ENCODE results near the gene MTFP1. TPM values are rescaled to one million over a fixed set of nuclear protein-coding genes. Genes with fewer than 3 reads are reported as not detected.

Gene MTFP1
- total RNA-seq, 1 experiment from 2014 or later: 18.5 TPM

- Histone ChIP-seq H2AFZ (no peak overlapping the region), H3F3A (ENCODE audit: insufficient read depth, low read depth) (peaks cover 12% of the 10 kb centered on the region), H3K4me3 (no peak overlapping the region), H3K27ac (no peak overlapping the region), H3K4me2 (no peak overlapping the region), H3K79me2 (ENCODE audit: low read depth) (no peaks in the 10 kb centered on the region), H3K9me2 (ENCODE audit: insufficient read depth) (no peaks in the 10 kb centered on the region), H3K36me3 (ENCODE audit: low read depth) (no peaks in the 10 kb centered on the region), H3K9me3 (ENCODE audit: insufficient read depth, low read depth) (no peaks in the 10 kb centered on the region), H3K4me1 (replicated peaks; ENCODE audit: insufficient read depth) (peaks cover 3% of the 10 kb centered on the region), H3K27me3 (ENCODE audit: insufficient read depth, low read depth) (no peaks in the 10 kb centered on the region), H4K20me1 (ENCODE audit: insufficient read depth) (no peaks in the 10 kb centered on the region)
- ChIA-PET POLR2A (ENCODE audit: unreplicated experiment) (no interaction called here), CTCF (interaction anchor here (0.6 kb wide), 1 partner anchor 16 kb away, joined by 4 read pairs; no protein-coding TSS in a partner anchor)
- no TSS peak for BruUV-seq (replicated peaks)
- TF ChIP-seq, protein P1, sequence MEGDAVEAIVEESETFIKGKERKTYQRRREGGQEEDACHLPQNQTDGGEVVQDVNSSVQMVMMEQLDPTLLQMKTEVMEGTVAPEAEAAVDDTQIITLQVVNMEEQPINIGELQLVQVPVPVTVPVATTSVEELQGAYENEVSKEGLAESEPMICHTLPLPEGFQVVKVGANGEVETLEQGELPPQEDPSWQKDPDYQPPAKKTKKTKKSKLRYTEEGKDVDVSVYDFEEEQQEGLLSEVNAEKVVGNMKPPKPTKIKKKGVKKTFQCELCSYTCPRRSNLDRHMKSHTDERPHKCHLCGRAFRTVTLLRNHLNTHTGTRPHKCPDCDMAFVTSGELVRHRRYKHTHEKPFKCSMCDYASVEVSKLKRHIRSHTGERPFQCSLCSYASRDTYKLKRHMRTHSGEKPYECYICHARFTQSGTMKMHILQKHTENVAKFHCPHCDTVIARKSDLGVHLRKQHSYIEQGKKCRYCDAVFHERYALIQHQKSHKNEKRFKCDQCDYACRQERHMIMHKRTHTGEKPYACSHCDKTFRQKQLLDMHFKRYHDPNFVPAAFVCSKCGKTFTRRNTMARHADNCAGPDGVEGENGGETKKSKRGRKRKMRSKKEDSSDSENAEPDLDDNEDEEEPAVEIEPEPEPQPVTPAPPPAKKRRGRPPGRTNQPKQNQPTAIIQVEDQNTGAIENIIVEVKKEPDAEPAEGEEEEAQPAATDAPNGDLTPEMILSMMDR (conservative IDR thresholded peaks at IDR 0.05): no peak
- TF ChIP-seq EZH2 (IDR thresholded peaks at IDR 0.05; ENCODE audit: low read depth): no peak
- intact Hi-C loops (cut with micrococcal nuclease; ENCODE audit: unreplicated experiment): no loop called here
- no peak for DNase-seq
These were observed 7.7 kb downstream of the MTFP1 start for GRCh38 chr22:30433227-30433626.

DNA sequence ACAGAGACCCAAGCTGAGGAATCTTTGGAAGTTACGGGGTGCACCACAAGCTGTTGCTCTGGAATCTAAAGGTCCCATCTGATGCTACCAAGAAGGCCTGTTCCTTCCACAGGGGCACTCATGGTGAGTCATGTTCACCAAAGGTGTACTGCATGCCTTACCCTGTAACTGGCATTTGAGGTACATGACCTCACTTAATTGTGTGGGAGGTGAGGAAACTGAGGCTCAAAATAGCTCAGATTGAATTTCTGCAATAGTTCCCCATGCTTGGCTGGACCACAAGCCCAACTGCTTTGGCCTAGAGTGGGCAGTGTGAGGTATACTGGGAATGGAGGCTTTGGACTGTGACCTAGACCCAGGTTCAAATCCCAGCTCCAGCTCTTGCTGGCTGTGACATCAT, 8.2 kb downstream of the MTFP1 start:
- H3K79me2 ChIP-seq (ENCODE audit: low read depth): no peaks in the 10 kb centered on the region
- no peak for DNase-seq
- no peaks in the 10 kb centered on the region for H3K27me3 ChIP-seq (ENCODE audit: insufficient read depth, low read depth)
- H2AFZ ChIP-seq: no peak overlapping the region
- peaks cover 8% of the 10 kb centered on the region for H3K4me1 ChIP-seq (replicated peaks; ENCODE audit: insufficient read depth)
- no TSS peak for BruUV-seq (replicated peaks)
- H3F3A ChIP-seq (ENCODE audit: insufficient read depth, low read depth): peaks cover 15% of the 10 kb centered on the region
- H3K9me2 ChIP-seq (ENCODE audit: insufficient read depth): no peaks in the 10 kb centered on the region
- no peaks in the 10 kb centered on the region for H3K9me3 ChIP-seq (ENCODE audit: insufficient read depth, low read depth)
- no peaks in the 10 kb centered on the region for H4K20me1 ChIP-seq (ENCODE audit: insufficient read depth)
- no peak for TF ChIP-seq EZH2 (IDR thresholded peaks at IDR 0.05; ENCODE audit: low read depth)
- TF ChIP-seq, protein P1 (conservative IDR thresholded peaks at IDR 0.05): no peak
- intact Hi-C loops (cut with micrococcal nuclease; ENCODE audit: unreplicated experiment): no loop called here
- ChIA-PET CTCF (no interaction called here), POLR2A (ENCODE audit: unreplicated experiment) (no interaction called here)
- H3K36me3 ChIP-seq (ENCODE audit: low read depth): no peaks in the 10 kb centered on the region
- H3K27ac ChIP-seq: no peak overlapping the region
- no peak overlapping the region for H3K4me2 ChIP-seq
- H3K4me3 ChIP-seq: no peak overlapping the region

DNA sequence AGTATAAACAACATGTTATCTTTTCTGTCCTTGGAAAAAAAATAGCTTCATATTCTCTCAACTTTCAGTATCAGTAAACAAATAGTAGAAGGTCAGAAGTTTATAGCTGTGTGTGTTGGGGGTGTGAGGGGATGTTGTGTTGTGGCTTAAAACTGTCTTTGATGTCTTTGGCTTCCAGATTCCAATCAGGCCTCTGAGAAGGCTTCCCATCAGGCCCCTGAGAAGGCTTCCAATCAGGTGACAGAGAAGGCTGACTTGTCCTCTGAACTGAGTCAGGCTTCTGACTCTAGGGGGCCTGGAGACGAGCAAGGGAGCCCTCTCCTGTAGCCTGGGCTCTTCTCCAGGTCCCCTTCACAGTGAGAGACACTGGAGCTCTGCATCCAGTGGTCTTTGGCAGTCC, 9.3 kb downstream of the MTFP1 start:
- Histone ChIP-seq H3K79me2 (ENCODE audit: low read depth) (no peaks in the 10 kb centered on the region), H3K27ac (no peak overlapping the region), H3K4me2 (no peak overlapping the region), H3K4me3 (no peak overlapping the region), H3K9me2 (ENCODE audit: insufficient read depth) (no peaks in the 10 kb centered on the region), H3F3A (ENCODE audit: insufficient read depth, low read depth) (peaks cover 15% of the 10 kb centered on the region), H4K20me1 (ENCODE audit: insufficient read depth) (no peaks in the 10 kb centered on the region), H3K27me3 (ENCODE audit: insufficient read depth, low read depth) (no peaks in the 10 kb centered on the region), H2AFZ (no peak overlapping the region), H3K4me1 (replicated peaks; ENCODE audit: insufficient read depth) (peaks cover 19% of the 10 kb centered on the region), H3K9me3 (ENCODE audit: insufficient read depth, low read depth) (no peaks in the 10 kb centered on the region), H3K36me3 (ENCODE audit: low read depth) (no peaks in the 10 kb centered on the region)
- no peak for DNase-seq
- BruUV-seq (replicated peaks): no TSS peak
- TF ChIP-seq, protein P1 (conservative IDR thresholded peaks at IDR 0.05): no peak
- TF ChIP-seq EZH2 (IDR thresholded peaks at IDR 0.05; ENCODE audit: low read depth): no peak
- intact Hi-C loops (cut with micrococcal nuclease; ENCODE audit: unreplicated experiment): no loop called here
- CTCF ChIA-PET: no interaction called here
- POLR2A ChIA-PET (ENCODE audit: unreplicated experiment): no interaction called here
